Activated CD4-positive, CD25-positive, alpha-beta regulatory T cell treated with anti-CD3 and anti-CD28 coated beads, Interleukin-2, amount 50 U/mL, for 72 hours (primary cell): ENCODE results near the gene PRKD3.

Experiments used
- DNase-seq: peaks from one replicate; pipeline ENCODE4 v3.0.0; 2021

The PRKD3 gene

DNA sequence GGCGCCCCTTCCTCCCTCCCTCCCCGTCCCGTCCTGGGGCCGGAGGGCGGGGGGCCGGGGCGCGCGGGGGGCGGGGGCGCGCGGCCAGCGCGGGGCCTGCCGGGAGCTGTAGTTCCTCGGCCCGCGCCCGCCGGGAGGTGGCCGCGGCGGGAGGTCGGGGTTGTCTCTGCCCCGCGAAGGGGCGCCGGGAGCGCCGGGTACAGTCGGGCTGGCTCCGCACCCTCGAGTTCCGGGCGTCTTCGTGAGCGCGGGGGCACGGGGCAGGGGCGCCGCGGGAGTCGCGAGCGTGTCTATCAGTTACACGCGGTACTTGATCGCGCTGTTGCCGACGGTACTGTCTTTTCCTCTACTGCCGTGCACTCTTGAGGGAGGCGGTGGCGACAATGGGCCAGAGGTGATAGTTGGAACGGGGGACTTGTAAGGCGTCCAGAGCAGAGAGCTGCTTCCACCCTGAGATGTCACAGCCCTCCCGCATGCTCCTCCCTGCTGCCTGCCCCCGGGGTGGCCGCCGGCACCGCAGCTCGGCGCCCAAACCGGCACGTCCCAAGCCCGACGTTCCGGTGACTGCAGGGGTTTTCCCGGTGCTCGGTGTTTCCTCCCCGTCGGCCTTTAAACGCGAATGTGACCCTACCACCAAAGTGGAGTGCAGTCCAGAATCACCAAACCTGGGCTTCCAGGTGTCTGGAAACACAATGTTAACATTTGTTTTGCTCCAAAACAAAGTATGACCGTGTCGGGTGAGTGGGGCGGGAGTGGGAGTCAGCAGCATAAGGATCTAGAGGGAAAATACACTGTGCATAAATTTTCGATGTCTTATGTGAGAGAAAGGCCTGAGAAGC is at the start of gene PRKD3:
TSS of gene PRKD3 (minus strand) at position 48 of the 839 bp plus-strand sequence. CDS start 8,309 bp downstream, outside the sequence.
- peak; percentile 61 for DNase-seq

DNA sequence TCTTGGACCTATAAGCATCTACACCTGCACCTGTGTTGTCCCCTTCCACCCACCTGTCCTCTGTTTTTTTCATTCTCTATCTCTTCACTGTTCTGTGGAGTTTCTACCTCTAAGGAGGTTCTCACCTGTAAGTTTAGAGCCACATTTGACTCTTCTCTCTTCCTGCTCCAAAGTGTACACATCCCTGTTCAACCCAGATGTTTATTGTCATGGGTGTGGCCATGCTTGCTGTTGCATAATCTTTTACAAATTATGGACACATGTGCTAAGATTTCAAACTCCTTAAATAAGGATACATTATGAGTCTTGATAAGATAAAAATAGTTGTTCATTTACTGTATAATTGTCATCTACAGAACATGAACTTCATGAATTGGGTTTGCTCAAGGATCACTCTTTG is 47.4 kb upstream of the PRKD3 start:
- DNase-seq, result no peak

DNA sequence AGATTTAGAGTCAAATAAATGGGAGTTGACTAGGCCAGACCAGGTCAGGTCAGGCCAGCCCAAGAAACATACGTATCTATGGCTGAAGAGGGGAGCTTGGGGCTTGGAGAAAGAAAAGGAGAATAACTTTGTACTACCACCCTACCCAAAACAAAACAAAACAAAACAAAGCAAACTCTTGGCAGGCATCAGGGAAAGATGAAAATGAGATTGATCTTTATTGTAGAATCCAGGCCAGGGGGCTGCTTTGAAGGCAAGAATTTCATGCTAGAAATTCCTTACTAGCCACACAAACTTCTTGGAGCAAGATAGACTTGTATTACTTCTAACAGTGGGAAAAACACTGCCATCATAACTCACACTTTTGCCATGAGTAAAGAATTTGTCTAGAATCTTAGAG is 46.0 kb upstream of the PRKD3 start:
- no peak for DNase-seq

DNA sequence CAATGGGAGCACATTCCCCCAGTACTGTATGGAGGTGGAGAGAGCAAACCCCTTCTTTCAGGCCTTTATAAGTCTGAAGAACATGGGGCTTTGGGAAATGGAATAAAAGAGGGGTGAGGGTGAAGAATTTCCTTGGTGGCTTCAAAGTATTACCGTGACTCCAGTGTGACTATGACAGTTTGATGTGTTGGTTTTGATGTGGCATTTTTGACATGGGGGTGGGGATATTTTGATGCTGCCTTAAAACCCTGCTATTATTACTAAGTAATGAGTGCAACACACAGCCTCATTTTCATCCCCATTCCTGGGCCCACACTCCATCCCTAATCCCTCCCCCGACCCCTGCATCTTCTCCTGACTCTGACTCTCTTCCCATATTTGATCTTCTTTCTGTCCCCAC is 43.4 kb upstream of the PRKD3 start:
- DNase-seq, result no peak

DNA sequence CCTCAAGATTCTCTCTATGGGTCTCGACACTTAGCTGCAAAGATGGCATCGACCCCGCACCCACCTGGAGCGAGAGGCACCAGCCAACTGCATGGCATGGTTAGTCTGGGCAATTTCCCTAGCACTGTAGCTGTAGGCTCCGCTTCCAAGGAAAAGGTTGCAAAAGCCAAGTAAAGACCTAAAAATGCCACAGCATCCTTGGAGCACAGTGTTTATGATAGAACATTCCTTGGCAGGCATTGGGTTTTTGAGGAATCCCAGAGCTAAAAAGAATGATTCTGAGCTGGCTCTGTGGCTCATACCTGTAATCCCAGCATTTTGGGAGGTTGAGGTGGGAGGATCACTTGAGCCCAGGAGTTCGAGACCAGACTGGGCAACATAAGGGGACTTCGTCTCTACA is 42.7 kb upstream of the PRKD3 start:
- DNase-seq, result no peak

DNA sequence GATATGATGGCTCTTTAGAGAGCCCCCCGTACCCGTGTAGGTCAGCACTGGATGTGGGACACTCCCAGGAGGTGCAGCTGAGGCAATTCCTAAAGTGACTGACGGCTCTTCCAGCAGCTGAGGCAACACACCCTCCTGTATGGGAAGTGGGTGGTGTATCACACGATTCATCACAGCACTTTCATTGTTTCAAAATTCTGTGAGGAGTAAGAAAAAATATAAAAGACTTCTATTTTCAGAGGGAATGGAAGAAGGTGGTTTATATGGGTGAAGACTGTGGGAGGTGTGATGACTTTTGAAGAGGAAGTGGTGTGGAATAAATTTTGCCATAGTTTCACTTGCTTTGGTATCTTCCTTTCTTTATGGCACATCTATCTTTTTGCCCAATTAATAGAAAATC is 42.1 kb upstream of the PRKD3 start:
- no peak for DNase-seq

DNA sequence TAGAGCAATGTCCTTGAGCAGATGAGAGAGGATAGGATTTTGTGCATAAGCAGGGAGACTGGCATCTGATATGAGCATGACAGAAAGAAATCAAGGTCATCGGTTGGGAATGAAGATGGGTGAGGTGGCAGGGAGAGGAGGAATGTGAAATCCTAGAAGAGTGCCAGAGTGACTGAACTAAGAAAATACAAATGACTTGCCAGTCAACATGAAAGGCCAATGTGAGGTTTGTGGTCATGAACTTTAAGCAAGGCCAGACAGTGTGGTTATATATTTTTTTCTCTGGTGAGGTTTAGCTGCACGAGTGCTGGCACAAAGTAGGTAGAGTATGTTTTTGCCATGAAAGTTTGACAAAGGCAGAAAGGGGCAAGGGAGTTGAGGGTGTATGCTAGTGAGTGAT is 41.0 kb upstream of the PRKD3 start:
- DNase-seq, result no peak

DNA sequence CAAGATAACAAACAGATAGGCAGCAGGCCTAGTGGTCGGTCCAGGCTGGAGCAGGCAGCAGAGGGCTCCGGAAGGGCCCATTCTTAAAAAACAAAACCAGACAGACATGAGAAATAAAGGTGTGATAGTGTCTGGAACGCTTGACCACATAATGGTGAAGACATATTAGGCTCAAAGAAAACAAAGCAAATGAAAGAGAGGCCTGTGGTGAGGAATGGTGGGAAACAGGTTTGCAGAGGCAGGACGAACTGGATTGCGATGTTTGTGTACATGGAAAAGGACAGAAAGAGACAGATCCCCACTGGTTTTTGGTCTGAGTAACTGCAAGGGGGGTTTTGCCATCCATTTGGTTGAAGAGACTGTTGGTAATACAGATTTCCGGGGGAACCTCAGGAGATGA is 39.7 kb upstream of the PRKD3 start:
- DNase-seq, result no peak

DNA sequence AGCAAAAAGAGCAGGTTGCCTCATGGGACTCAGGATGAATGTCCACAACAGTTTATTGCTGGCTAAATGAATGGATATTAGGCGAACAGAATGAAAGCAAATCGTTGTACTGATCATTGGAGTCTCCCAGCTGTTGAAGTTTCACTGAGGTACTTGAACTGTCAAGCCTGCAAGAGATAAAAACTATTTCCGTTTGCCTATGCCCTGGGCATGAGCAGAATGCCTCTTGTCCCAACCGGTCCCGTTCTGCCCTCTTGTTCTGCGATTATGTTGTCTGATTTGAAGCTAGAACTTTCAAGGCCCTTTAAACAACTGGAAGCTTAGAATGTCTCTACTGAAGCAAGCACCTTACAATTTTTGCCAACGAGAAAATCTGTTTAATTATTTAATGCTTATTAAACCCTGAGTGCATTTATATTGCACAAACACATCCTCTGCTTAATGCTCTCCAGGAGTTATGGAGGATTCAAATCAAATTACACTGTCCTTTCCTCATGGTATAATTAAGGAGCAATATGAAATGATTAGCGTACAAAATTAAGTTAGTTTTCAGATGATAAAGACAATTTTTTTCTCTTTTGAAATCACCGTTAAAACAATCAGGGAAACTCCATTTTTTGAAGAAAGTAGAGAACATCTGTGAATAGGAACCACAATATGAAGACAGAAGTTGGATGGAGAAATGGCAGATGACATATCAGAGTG is 37.5 kb upstream of the PRKD3 start:
- DNase-seq, result no peak

DNA sequence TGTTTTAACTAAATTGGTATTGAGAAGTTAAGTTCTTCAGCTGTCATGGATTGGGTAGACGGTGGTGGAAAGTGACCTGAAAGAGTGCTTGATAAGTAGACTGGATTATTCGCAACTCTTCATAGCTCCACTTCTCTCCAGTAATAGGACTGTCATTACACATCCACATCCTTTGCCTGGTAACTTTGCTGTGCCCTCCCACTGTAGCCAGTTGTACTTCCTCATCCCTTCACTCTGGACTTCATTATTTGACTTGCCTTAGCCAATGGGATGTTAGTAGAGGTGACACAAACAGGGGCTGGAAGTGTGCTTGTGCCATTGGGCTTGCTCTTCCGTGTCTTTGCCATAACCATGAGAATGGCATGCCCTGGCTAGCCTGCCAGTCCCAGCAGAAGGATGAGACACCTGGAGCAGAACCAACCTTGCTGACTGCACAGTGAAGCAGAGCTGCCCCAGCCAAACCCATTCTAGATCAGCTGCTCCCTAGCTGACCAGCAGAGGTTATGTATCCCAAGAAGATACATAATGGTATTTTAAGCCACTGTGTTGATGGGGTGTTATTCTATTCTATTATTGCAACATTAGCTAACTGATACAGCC is 36.7 kb upstream of the PRKD3 start:
- no peak for DNase-seq

DNA sequence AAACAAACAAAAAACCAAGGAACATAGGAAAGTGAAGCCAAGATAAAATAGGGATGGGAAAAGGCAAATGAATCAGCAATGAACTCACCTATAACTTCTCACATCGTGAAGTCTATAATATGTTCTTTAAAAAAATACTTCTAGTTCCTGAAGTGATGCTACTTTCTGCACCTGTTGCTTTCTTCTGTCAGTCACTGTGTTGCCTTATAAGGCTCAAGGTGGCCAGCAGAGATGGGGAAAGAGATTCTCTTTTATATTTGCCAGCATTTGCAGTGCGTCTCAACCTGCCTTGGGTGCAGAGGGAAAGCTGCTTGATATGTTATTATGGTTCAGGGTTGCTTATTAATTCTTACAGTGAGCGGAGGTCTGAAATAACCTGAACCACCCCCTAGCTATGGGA is 33.8 kb upstream of the PRKD3 start:
- no peak for DNase-seq

DNA sequence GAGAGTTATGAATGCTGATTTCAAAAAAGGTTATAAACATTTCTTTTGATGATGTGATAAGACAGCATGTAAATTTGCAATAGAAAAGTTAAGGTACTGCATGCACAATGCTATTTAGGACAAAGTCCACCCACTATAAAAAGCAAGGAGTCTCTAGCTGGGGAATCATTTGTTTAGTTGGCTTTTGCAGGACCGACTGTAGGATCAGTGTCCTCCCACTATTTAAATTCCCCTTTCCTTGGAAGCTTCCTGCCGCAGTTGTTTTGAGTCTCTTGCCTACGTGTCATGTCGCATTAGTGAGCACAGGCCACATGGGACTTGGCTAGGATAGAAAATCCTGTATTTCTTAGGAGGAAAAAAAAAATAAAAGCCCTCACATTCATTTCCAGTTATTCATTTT is 32.9 kb upstream of the PRKD3 start:
- no peak for DNase-seq

DNA sequence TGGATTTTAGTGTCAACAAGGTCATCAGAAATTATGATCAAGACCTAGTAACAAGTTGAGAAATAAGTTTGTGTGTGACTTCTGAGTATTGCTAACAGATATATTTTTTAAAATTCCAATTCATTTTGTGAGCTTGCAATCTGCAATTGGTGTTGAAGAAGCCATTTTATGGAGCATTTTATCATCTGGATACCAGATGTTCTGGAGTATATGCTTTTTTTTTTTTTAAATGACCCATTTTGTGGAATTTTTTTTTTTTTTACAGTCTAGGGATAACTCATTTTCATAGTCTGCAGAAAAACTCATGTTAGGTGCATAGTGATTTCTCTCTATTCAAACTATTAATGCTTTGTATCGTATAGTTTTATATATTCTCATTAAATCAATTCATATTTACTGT is 32.4 kb upstream of the PRKD3 start:
- no peak for DNase-seq

DNA sequence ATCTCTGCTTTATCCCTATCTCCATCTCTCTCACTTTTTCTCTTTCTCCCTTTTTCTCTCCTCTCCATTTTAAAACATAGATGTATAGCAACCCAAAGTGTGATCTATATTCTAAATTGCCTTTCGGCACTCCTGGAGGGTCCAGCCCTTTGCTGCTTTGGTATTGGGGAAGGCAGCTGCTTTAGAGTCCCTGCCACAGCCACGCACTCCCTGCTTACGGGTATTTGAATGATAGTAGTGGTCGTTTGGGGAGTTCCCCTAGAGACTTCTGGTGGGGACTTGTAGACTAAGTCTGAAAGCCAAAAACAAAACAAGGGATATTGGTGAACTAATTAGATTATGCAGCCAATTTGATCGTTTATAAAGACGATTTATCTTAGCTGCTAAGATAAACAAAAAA is 31.7 kb upstream of the PRKD3 start:
- no peak for DNase-seq

DNA sequence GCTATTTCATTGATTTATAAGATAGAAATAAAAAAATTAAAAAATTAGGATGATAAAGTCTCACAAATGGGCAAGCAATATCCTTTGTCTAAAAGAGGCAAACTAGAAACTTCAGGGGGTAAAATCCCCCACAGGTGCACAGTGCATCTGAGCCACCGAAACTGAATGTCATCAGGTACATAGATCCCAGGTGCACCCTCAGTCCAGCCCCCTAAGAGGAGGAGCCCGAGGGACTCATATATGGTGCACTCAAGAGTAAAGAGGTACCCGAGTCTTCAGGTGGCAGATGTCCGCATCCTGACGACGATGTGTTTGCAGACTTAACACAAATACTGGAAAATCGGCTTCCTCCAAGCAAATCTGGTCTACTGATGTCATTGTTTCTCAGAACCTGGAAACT is 31.1 kb upstream of the PRKD3 start:
- no peak for DNase-seq

DNA sequence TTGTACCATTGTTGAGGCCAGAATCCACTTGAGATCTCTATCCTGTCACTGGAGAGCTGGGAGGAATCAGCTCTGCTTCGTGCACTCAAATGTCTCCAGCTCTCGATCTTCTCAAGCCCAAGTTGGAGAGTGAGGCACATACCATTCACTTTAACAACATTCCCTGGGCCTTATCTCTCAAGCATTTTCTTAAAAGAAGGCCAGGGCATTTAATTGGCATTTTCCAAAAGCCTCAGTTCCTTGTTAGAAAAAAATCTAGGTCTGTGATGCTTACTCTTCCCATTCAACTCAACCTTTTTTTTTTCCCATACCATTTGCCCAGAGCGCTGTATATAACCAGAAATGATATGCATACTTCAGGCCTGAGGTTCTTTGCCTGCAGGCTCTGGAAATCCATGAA is 29.9 kb upstream of the PRKD3 start:
- DNase-seq, result no peak

DNA sequence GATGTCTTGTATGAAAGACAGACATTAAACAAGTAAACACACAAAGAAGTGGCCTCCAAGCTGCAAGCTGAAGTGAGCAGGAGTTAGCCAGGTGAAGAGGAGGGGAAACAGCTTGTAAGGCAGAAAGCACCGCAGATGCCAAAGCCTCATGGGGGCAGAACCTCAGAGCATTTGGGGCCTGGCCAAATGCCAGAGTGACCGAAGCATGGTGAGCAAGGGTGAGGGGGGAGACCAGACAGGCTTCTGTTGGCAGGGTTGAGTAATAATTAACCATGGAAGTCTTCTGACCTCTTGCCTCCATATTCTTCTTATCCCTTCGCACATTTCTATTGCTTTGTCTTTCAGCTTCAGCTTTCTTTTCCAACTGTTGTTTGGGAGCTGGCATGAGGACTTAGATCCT is 25.4 kb upstream of the PRKD3 start:
- DNase-seq, result no peak

DNA sequence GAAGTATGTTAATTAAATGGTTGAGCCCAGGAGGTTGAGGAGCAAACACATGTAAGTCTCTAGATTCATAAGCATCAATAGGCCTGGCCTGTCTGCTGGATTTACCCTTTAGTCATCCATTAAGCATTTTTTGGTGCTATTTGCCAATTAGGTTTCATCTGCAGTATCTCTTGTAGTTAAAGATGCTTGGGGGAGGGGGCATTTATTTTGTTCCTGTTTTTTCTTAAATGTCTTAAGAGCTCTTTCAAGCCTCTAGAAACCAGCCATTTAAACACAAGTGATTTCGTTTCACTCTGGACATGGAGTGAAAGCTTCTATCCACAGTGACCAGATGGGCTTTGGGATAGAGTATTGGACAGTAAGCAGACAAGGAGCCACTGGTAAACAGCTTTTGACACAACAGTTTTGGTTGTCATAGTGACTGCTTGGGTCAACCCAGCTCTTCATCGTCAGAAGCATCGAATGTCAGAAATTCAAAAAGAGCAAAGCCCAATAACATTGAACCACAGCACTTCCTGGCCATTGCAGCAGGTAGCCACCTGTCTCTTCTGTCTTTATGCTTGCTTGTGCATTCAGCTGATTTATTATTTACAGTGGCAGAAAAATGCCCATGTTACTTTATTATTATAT is 24.7 kb upstream of the PRKD3 start:
- DNase-seq, result no peak

DNA sequence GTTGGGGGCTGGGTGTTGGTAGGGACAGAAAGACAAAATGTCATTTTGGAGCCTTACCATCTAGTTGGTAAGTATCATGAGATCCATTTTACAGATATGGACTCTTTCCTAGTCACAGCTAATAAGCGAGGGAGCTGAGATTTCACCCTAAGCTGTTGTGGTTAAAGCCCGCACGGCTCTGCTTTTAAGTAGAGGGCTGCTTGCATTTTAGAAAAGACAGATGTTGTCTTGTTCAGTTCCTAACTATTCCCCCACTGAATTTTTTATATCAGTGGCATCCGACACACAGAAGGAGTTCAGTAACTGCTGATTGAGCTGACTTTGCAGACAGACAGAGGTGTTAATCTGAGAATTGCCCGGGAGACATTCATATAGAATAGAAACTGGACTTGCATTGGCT is 23.5 kb upstream of the PRKD3 start:
- DNase-seq, result no peak

DNA sequence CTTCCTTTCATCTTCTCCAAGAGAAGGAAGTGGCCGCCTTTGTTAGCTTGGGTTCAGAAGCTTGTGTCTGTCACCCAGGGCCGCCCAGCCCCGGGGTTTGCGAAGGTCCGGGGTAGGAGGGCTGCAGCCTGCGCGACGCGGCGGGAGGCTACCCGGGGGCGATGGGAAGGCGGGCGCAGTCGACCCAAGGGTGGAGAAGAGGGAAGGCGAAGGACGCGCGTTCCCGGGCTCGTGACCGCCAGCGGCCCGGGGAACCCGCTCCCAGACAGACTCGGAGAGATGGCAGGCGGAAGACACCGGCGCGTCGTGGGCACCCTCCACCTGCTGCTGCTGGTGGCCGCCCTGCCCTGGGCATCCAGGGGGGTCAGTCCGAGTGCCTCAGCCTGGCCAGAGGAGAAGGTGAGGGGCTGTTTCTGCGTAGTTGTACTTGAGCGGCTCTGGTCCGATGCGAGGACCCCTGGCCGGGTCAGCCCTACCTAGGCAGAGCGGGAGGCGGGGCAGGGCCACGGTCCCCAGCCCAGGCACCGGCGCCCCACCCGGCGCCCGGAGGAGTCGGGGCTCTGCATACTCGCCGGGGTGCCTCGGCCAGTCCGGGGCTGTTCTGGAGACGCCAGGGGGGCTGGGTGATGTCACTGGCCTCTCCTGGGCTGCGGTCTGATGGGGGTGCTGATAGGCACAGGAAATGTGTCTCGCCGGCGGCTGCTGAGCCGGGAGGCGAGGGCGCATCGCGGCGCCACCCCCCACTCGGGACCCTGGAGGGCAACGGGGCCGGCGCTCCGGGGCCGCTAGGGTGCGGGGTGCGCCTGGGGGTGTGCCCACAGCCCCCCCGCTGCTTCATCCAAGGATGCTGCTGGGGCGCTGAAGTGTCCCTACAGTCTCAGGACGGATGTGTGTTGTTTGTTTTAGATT is 20.1 kb upstream of the PRKD3 start, which contains the start of gene QPCT:
TSS of gene QPCT (plus strand) at position 178 of the 909 bp plus-strand sequence. CDS start at position 280, 102 bp downstream.
- DNase-seq, result peak; percentile 40

DNA sequence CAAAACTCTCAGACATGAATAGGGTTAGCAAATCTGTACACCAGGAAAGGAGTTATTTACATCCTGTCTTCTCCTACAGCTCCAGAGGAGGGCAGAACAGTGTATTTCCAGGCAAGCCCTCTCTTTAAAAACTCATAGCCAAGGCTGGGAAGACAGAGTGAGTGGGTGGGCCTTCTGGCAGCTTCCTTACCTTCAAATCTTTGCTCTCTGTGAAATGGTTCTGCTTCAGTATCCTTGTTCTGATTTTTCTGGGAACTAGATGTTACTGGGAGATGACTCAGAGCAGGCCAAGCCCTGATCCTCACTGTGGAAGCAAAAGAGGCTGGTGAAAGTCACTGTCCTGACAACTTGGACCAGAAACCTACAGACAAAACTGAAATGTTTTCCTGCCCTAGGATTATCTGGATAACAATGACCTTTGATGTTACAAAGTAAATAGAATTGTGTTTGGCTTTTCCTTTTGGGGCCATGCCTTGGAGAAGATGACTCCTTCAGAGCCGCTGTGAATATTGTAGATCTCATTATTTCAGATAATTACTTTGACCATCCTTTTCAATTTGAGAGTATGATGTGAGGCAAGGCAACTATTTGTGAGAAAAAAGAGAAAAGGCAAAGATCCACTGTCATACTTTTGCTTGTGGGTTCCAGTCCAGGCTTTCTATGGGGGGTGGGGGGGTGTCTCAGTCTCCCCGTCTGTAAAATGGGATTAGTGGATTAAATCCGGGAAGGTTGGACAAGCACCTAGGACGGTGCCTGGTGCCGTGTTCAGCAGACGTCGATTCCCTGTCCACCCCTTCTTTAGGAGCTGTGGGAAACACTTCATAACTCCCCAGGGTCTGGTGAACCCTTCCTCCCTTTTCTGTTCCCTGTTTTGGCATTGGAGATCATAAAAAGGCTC is 19.2 kb upstream of the PRKD3 start:
- DNase-seq, result no peak
